Measurements from ENCODE around the gene ADARB2. TPM values are rescaled to one million over a fixed set of nuclear protein-coding genes. Genes with fewer than 3 reads are reported as not detected.

ADARB2 gene
- total RNA-seq, 3 donors from 2014 or later = 0.31 to 4.2 TPM; not detected in 1

GRCh38 chr10:1735562-1735961 is 1.8 kb downstream of the ADARB2 start:
- no peak for DNase-seq
- intact Hi-C loops (cut with DNase I, micrococcal nuclease) = no loop called here
- Histone ChIP-seq H3K4me1 (ENCODE audit: low read depth) (no peaks in the 10 kb centered on the region), H3K9me3 (no peaks in the 10 kb centered on the region), H3K36me3 (ENCODE audit: low read depth) (no peaks in the 10 kb centered on the region), H3K4me3 (no peak overlapping the region)
- no peak for ATAC-seq
- TF ChIP-seq CTCF (IDR thresholded peaks at IDR 0.05) = no peak

DNA sequence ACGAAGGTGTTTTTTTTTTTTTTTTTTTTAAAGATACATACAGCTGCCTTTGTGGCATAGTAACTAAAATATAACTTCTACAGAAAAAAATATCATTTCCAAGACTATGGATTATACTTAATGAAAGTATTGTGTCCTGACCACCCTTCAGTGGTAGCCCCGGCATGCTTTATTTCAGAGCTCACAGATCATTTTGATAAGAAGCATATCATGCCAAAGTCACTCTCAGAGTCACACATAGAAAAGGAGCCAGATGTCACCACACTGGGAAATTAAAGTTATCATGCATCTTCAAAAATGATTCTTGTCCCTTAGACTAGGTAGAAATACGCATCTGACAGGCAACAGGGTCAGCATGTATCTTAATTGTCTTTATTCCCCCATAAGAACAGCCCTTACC is 3.0 kb downstream of the ADARB2 start:
- DNase-seq = no peak
- intact Hi-C loops (cut with DNase I, micrococcal nuclease) = no loop called here
- no peak for ATAC-seq
- TF ChIP-seq CTCF (IDR thresholded peaks at IDR 0.05) = no peak
- Histone ChIP-seq H3K4me3 (no peak overlapping the region), H3K9me3 (no peaks in the 10 kb centered on the region), H3K36me3 (ENCODE audit: low read depth) (no peaks in the 10 kb centered on the region), H3K4me1 (ENCODE audit: low read depth) (no peaks in the 10 kb centered on the region)

DNA sequence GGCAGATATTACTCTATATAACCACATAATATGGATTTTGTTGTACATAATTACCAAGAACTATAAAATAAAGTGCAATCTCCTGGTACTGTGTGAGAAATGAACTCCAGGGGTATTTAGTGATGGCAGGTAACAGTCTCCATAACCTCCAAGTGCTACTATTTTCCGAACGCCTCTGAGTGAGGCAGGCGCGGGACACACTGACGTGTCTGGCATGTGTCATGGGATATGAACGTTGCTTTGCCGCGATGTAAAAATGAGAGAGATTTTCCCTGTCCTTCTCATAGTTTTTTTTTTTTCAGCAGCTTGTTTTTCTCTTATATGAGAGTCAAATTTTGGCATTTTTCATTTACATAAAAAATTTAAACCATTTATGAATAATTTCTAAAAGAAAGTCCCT is 3.6 kb downstream of the ADARB2 start:
- TF ChIP-seq CTCF (IDR thresholded peaks at IDR 0.05) = no peak
- H3K9me3 ChIP-seq = no peaks in the 10 kb centered on the region
- ATAC-seq (no peak), DNase-seq (no peak)
- no peaks in the 10 kb centered on the region for H3K36me3 ChIP-seq (ENCODE audit: low read depth)
- intact Hi-C loops (cut with DNase I, micrococcal nuclease) = no loop called here
- no peak overlapping the region for H3K4me3 ChIP-seq
- H3K4me1 ChIP-seq (ENCODE audit: low read depth) = no peaks in the 10 kb centered on the region

DNA sequence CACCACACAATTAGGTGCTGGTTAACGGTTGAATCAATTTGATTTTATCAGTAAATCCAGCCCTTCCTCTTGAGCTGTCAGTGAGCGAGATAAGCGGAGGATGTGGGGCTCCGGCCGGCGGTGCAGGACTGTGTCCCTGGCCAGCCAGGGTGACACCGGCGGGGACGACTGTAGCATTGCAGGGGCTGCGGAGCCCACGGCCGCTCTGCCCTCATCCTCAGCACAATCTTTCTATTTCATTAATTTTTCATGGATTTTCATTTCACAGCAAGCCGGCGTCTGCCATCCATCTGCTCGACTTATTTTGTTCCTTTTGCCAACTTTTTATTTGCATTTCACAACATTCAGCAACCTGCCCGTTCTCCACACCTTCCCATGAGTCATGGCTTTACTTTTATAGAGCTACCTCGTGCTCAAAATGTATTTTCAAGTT is 4.7 kb downstream of the ADARB2 start:
- DNase-seq (no peak), ATAC-seq (no peak)
- no peak for TF ChIP-seq CTCF (IDR thresholded peaks at IDR 0.05)

GRCh38 chr10:1731592-1731991 is 5.7 kb downstream of the ADARB2 start:
- ATAC-seq (no peak), DNase-seq (no peak)
- no peak for TF ChIP-seq CTCF (IDR thresholded peaks at IDR 0.05)
- intact Hi-C loops (cut with DNase I, micrococcal nuclease) = no loop called here
- Histone ChIP-seq H3K36me3 (ENCODE audit: low read depth) (no peaks in the 10 kb centered on the region), H3K4me3 (no peak overlapping the region), H3K9me3 (no peaks in the 10 kb centered on the region), H3K4me1 (ENCODE audit: low read depth) (no peaks in the 10 kb centered on the region)

More for the DNA sequence above, 4.7 kb downstream of the ADARB2 start:
- intact Hi-C loops (cut with DNase I, micrococcal nuclease) = no loop called here
- no peaks in the 10 kb centered on the region for H3K36me3 ChIP-seq (ENCODE audit: low read depth)
- no peaks in the 10 kb centered on the region for H3K9me3 ChIP-seq
- H3K4me1 ChIP-seq (ENCODE audit: low read depth) = no peaks in the 10 kb centered on the region
- no peak overlapping the region for H3K4me3 ChIP-seq

DNA sequence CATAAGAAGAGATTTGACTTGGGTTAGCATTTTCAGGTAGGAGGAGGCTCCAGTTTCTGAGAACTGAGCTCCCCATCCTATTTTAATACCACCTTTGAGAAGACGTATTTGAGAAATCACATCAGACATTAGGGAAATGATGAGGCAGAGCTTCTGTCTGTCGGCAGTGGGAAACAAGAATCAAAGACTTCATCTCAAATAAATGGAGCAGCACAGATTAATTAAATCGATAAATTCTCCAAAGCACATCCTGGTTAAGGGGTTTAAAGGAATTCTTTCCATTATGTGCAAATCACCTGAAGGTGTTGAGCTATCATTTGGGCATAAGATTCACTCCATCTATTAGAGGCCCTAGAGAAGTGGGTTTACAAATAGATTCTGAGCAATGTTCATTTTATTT is 7.6 kb downstream of the ADARB2 start:
- intact Hi-C loops (cut with DNase I, micrococcal nuclease) = no loop called here
- Histone ChIP-seq H3K9me3 (no peaks in the 10 kb centered on the region), H3K4me1 (ENCODE audit: low read depth) (no peaks in the 10 kb centered on the region), H3K36me3 (ENCODE audit: low read depth) (no peaks in the 10 kb centered on the region), H3K4me3 (no peak overlapping the region)
- ATAC-seq (no peak), DNase-seq (no peak)
- no peak for TF ChIP-seq CTCF (IDR thresholded peaks at IDR 0.05)
